ENCODE data around the gene GTPBP8. TPM values are rescaled to one million over a fixed set of nuclear protein-coding genes. Genes with fewer than 3 reads are reported as not detected.
A peak's percentile ranks its signal among the peaks of the same experiment; 100 is the strongest.

GTPBP8 gene
- total RNA-seq, 1 experiment from 2014 or later = 16.4 TPM

DNA sequence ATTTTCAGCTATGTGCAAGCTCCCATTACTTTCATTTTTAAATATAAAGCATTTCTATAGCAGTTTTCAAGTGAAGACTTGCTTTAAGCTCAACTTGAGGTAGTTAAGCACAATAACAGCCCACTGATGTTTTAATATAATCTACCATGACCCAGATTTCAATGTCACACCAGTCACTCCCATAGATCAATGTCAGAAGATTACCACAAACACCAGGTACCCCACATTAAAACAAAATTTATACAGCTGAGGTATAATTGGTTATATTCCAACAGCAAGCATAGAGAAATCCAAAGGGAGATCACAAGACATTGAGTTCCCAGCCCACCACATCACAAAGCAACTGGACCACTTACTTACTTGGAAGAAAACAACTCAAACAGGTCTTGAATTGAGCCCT, 22.8 kb downstream of the GTPBP8 start:
- no peak for TF ChIP-seq YY1 (IDR thresholded peaks at IDR 0.05; ENCODE audit: extremely low read depth, insufficient replicate concordance, low read depth, low read length)
- no peak for TF ChIP-seq MAX (IDR thresholded peaks at IDR 0.05)
- TF ChIP-seq ATF3 (IDR thresholded peaks at IDR 0.05) = no peak
- TF ChIP-seq CBX3 (IDR thresholded peaks at IDR 0.05; ENCODE audit: low read depth) = no peak
- no peak for TF ChIP-seq ZFX (IDR thresholded peaks at IDR 0.05)
- no peak for TF ChIP-seq SIN3A (IDR thresholded peaks at IDR 0.05; ENCODE audit: low read depth)
- TF ChIP-seq POLR2AphosphoS5 (IDR thresholded peaks at IDR 0.05; ENCODE audit: low read depth, low read length) = no peak
- no peak for TF ChIP-seq SRF (IDR thresholded peaks at IDR 0.05; ENCODE audit: low read depth)
- no peak for TF ChIP-seq RAD21 (IDR thresholded peaks at IDR 0.05; ENCODE audit: low read depth)
- Histone ChIP-seq H3K4me2 (ENCODE audit: low read length) (no peak overlapping the region), H4K20me1 (ENCODE audit: insufficient read depth) (no peaks in the 10 kb centered on the region), H3K9me3 (ENCODE audit: control insufficient read depth in 1 of 2, insufficient read depth in 1 of 2, low read depth in 1 of 2, low read length in 2 of 2) (no peaks in the 10 kb centered on the region), H2AFZ (ENCODE audit: low read depth, low read length, poor library complexity, severe bottlenecking) (no peak overlapping the region), H3K4me1 (ENCODE audit: control insufficient read depth in 1 of 2, insufficient read depth in 2 of 2, low read length in 2 of 2) (peaks cover 4 to 8% of the 10 kb centered on the region in 2 experiments; a peak in 3 of 4 replicates), H3K27ac (ENCODE audit: low read depth, low read length) (no peak overlapping the region), H3K9ac (ENCODE audit: low read length) (no peak overlapping the region), H3K4me3 (replicated peaks in 1 of 2; ENCODE audit: low read depth in 1 of 2, low read length in 2 of 2) (no peak overlapping the region), H3K27me3 (ENCODE audit: insufficient read depth, low read length) (no peaks in the 10 kb centered on the region), H3K36me3 (ENCODE audit: control insufficient read depth in 1 of 2, insufficient read depth in 2 of 2, low read length in 2 of 2) (peaks cover 45 to 47% of the 10 kb centered on the region in 2 experiments), H3K79me2 (ENCODE audit: insufficient read depth, low read length) (peaks cover 95% of the 10 kb centered on the region), H3K9me2 (ENCODE audit: insufficient read depth) (no peaks in the 10 kb centered on the region)
- BruUV-seq (replicated peaks) = no TSS peak
- DNase-seq (ENCODE audit: low read depth, low spot score) (no peak), ATAC-seq (no peak)
- ChIA-PET RAD21 (ENCODE audit: low non-redundant PET in 1 of 2, low total read pairs in 2 of 2, uncharacterized antibody in 2 of 2, unreplicated experiment in 2 of 2) (no interaction called here), POLR2A (no interaction called here), CTCF (interaction anchor here (0.8 kb wide), 1 partner anchor 30 kb away, joined by 3 read pairs; no protein-coding TSS in a partner anchor)
- intact Hi-C loops (cut with micrococcal nuclease) = no loop called here

GRCh38 chr3:113018536-113019181, 27.9 kb downstream of the GTPBP8 start:
- POLR2A ChIA-PET = interaction anchor here (1.0 to 1.2 kb wide), 4 partner anchors 11 to 27 kb away, joined by 4 to 5 read pairs (median 4); partner anchors contain the start of gene GTPBP8
- Histone ChIP-seq H2AFZ (ENCODE audit: low read depth, low read length, poor library complexity, severe bottlenecking) (no peak overlapping the region), H3K4me3 (replicated peaks in 1 of 2; ENCODE audit: low read depth in 1 of 2, low read length in 2 of 2) (peak overlapping the region; percentile 78 to 85)
- no peak for TF ChIP-seq ATF3 (IDR thresholded peaks at IDR 0.05)
- no peak for TF ChIP-seq EGR1 (IDR thresholded peaks at IDR 0.05; ENCODE audit: low read depth)
- no peak for TF ChIP-seq FOSL1 (IDR thresholded peaks at IDR 0.05; ENCODE audit: low read depth)
- TF ChIP-seq, protein P1, sequence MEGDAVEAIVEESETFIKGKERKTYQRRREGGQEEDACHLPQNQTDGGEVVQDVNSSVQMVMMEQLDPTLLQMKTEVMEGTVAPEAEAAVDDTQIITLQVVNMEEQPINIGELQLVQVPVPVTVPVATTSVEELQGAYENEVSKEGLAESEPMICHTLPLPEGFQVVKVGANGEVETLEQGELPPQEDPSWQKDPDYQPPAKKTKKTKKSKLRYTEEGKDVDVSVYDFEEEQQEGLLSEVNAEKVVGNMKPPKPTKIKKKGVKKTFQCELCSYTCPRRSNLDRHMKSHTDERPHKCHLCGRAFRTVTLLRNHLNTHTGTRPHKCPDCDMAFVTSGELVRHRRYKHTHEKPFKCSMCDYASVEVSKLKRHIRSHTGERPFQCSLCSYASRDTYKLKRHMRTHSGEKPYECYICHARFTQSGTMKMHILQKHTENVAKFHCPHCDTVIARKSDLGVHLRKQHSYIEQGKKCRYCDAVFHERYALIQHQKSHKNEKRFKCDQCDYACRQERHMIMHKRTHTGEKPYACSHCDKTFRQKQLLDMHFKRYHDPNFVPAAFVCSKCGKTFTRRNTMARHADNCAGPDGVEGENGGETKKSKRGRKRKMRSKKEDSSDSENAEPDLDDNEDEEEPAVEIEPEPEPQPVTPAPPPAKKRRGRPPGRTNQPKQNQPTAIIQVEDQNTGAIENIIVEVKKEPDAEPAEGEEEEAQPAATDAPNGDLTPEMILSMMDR (IDR thresholded peaks at IDR 0.05 in 2 of 3, conservative IDR thresholded peaks at IDR 0.05 in 1 of 3; ENCODE audit: borderline replicate concordance in 1 of 3, insufficient read depth in 1 of 3, low read depth in 2 of 3, low read length in 2 of 3) = no peak
- no peak for TF ChIP-seq EZH2phosphoT487 (IDR thresholded peaks at IDR 0.05; ENCODE audit: borderline replicate concordance)
- TF ChIP-seq POLR2A (IDR thresholded peaks at IDR 0.05; ENCODE audit: borderline replicate concordance, extremely low read depth, insufficient read depth, insufficient read length) = no peak
- no peak for TF ChIP-seq SP1 (IDR thresholded peaks at IDR 0.05; ENCODE audit: low read depth)
- TF ChIP-seq SIN3A (IDR thresholded peaks at IDR 0.05; ENCODE audit: low read depth) = no peak; the same call in 1 of the 2 replicates
- no peak for TF ChIP-seq ELF1 (IDR thresholded peaks at IDR 0.05; ENCODE audit: borderline replicate concordance, low read depth)
- TF ChIP-seq EZH2 (IDR thresholded peaks at IDR 0.05) = no peak
- no peak for TF ChIP-seq POLR2AphosphoS5 (IDR thresholded peaks at IDR 0.05; ENCODE audit: low read depth, low read length)

More at GRCh38 chr3:113018536-113019181, 27.9 kb downstream of the GTPBP8 start:
- no peak for ATAC-seq
- H3K36me3 ChIP-seq (ENCODE audit: control insufficient read depth in 1 of 2, insufficient read depth in 2 of 2, low read length in 2 of 2) = peaks cover 21 to 23% of the 10 kb centered on the region in 2 experiments; a peak in 3 of 4 replicates
- RAD21 ChIA-PET (ENCODE audit: low non-redundant PET in 1 of 2, low total read pairs in 2 of 2, uncharacterized antibody in 2 of 2, unreplicated experiment in 2 of 2) = no interaction called here
- no peaks in the 10 kb centered on the region for H3K27me3 ChIP-seq (ENCODE audit: insufficient read depth, low read length)
- H3K9me3 ChIP-seq (ENCODE audit: control insufficient read depth in 1 of 2, insufficient read depth in 1 of 2, low read depth in 1 of 2, low read length in 2 of 2) = no peaks in the 10 kb centered on the region
- BruUV-seq (replicated peaks) = TSS peak; percentile 37
- intact Hi-C loops (cut with micrococcal nuclease) = no loop called here
- H3K4me1 ChIP-seq (ENCODE audit: control insufficient read depth in 1 of 2, insufficient read depth in 2 of 2, low read length in 2 of 2) = peaks cover 9 to 17% of the 10 kb centered on the region in 2 experiments; a peak in 3 of 4 replicates
- CTCF ChIA-PET = interaction anchor here (0.6 to 2.1 kb wide), 7 partner anchors 12 to 631 kb away, joined by 3 to 9 read pairs (median 5); no protein-coding TSS in a partner anchor
- H4K20me1 ChIP-seq (ENCODE audit: insufficient read depth) = no peaks in the 10 kb centered on the region
- H3K79me2 ChIP-seq (ENCODE audit: insufficient read depth, low read length) = peaks cover 56% of the 10 kb centered on the region
- DNase-seq (ENCODE audit: low read depth, low spot score) = no peak
- H3K4me2 ChIP-seq (ENCODE audit: low read length) = peak overlapping the region; percentile 82
- peak overlapping the region; percentile 85 for H3K27ac ChIP-seq (ENCODE audit: low read depth, low read length)
- H3K9ac ChIP-seq (ENCODE audit: low read length) = peak overlapping the region; percentile 82
- H3K9me2 ChIP-seq (ENCODE audit: insufficient read depth) = no peaks in the 10 kb centered on the region

Data from HCT116 (cell line).